Suppressor macrophage treated with lipopolysaccharide for 1 hour (primary cell): ENCODE measurements around the gene NMD3.
"Not testable (repeated sequence)": the region's sequence is repeated elsewhere in the genome, so short reads cannot be mapped to it uniquely, and the experiment has no call there.

Experiments
- DNase-seq, 3 donors: peaks; one replicate each; pipeline ENCODE4 v3.0.0-alpha.2; 2020 to 2022

Gene NMD3

DNA sequence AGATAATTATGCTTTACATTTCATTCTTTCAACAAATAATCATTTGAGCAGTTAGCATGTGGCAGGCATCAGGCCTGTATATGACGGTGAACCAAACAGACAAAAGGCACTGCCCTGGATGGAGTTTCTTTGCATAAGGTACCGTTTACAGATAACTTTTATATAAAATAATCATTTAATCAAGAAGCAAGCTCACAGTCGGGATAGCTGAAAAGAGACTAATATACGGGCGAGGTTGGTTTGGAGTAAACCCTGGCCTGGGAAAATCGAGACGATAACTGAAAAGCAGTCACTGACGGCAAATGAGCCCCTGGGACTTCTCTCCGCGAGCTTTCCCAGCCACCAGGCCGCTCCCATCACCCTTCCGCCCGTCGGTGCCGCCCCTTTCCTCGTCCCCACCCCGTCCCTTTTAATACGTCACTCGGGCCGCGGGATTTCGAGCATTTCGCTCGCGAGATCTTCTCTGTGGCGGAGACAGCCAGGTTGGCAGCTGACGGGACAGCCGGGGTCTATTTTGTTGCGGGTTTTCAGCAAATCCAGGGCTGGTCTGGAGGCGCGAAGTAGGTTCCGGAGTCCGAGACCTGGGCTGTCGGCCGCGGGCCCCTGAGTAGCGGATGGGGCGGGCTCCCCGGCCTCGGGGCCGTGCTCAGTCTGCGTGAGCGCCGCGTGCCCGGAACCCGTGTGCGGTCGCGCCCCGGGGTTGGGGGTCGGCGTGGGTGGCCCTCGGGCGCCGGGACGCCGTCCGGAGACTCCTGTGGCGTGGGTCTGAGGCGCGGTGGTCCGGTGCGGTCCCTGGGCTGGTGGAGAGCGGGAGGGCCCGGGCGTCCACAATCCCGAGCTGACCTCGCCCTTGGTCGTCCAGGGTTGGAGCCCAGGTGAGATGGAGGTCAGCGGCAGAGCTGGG lies at the start of gene NMD3:
NMD3 (plus strand) TSS at position 462 of the 904 bp plus-strand sequence. CDS start 703 bp downstream, outside the sequence.
- peak; percentile 97 to 98 (median 97) for DNase-seq

- DNase-seq = no peak
Measured at GRCh38 chr3:161171639-161172552, 49.2 kb upstream of the NMD3 start.

- no peak for DNase-seq
Measured at GRCh38 chr3:161175506-161175905, 45.6 kb upstream of the NMD3 start.

DNA sequence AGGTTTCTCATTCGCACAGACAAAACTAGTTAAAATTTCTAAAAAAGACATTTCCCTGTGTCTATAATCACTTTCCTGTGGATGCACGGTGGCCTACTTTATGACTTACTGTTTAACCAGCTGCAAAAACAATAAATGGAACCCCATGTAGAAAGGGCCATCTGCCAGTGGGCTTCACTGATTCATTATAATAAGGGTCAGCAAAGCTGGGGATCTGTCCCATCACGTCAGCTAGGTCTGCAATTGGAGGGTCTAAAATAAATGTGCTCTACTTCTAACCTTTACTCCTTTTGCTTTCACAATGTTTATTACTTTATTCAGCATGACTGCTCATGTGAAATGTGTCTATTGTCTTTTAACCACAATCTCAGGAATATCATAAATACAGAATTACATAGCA lies 43.1 kb upstream of the NMD3 start:
- DNase-seq = no peak

DNA sequence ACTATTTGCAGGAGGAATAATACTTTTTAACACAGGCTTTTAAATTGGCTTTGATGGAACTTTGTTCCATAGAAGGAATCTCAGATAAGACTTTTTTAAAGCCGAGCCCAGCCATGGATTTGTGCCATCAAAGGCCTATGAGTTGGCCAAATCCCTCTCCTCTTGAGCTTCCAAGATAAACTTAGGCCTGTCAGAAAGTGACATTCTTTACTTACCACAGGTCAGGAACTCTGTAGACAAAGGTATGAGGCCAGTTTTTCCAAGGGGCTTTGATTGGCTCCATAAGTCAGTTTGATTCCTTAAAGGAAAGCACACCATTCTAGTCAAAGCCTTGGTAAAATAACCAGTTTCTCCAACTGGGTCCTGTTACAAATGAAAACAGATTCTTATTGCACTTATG lies 39.7 kb upstream of the NMD3 start:
- not testable (repeated sequence) for DNase-seq

DNA sequence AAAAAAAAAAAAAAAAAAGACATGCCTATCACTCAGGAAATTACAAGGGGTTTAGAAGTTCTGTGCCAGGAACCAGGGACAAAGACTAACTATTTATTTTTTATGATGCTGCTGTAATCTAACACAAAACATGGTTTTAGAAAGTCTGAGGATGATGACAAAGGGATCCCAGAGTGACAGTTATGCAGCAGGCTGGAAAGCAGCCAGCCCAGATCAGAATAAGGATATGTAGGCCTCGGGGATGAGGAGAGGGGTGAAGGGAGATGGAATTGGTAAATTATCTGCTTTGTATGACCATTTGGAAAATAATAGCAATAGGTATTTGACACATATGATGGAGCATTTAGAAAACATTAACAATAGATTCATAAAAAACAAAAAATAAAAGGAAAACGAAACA lies 34.1 kb upstream of the NMD3 start:
- no peak for DNase-seq

DNA sequence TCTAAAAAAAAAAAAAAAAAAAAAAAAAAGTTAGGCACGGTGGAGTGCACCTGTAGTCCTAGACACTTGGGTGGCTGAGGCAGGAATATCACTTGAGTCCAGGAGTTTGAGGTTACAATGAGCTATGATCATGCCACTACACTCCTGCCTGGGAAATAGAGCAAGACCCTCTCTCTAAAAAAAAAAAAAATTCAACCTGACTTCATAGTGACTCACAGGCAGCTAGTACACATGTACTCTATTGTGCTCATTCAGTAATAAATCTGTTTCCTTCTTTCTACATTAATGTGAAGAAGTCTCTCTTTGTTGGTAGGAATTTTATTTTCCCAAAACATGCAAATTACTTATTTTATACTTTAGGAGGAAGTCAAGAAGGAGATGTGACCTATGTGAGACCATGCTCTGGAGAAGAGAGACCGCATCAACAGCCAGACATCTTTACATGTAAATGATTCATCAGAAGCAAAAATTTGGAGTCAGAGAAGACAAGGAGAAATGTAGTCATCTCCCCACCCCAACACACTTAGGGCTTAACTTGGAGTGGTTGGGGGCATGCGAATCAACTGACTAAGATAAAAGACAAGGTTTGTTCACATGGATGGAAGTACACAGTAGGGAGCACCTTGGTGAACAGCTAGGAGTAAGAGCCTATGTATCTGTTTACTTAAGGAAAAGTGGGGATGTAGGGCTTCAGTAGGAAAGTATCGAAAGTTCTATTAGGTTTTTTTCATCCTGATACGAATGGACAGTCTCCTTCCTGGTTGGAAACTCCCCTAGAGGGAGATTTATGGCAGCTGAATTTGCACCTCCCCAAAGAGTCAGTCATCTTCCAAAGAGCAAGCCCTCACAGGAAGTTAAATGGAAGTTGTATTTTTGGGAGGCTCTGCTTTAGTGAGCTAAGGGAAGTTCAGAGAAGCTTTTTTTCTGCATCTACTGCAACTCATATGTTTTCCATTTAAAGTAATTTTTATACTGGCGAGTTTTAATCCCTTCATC lies 23.0 kb upstream of the NMD3 start:
- DNase-seq = peak; percentile 40 to 53 (median 53)

GRCh38 chr3:161199926-161200325 lies 21.2 kb upstream of the NMD3 start:
- peak; percentile 32 to 49 (median 48) for DNase-seq

DNA sequence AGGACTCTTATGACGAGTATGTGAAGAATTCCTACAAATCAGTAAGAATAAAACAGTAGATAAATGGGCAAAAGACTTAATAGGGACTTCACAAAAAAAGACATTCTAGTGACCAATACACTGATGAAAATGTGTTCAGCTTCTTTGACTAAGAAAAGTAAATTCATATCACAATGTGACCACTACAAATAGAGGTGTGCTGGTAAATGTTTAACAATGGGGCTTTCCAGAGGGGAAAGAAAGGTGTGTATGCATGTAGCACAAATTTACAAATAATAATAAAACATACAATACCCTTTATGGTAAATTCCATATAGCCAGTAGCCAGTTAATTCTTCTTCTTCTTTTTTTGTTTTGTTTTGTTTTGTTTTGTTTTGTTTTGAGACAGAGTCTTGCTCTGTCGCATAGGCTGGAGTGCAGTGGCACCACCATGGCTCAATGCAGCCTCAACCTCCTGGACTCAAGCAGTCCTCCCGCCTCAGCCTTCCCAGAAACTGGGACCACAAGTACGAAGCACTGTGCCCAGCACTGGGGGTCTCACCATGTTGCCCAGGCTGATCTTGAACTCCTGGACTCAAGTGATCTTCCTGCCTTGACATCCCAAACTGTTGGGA lies 17.5 kb upstream of the NMD3 start:
- DNase-seq = no peak

GRCh38 chr3:161208931-161209330 lies 12.2 kb upstream of the NMD3 start:
- DNase-seq = no peak

DNA sequence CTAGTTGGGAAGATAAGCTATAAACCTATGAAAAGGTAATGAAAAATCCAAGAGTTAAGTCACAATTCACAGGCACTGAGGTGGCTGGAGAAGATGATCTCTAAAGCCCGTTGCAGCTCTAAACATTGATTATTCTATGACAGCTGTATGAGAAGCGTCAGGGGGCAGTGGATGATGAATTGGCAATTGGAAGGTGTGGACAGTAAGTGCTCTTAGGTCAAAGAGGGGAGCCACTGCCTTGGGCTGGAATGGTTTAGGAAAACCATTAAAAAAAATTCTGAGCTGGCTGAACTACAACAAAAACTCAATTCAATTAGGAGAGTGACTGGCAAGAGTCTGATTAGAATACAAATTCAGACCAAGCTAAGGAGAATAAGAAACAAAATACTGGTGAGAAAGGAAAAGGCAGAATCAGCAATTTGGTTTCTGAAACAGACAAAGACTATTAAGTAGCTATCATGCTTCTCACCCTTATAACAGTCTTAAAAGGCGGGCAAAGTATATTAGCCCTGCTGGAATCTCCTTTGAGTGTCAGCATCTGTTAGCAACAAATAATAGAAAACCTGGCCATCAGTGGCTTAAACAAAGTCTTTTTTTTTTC lies 8.8 kb upstream of the NMD3 start:
- DNase-seq = no peak

GRCh38 chr3:161212906-161213305 lies 8.2 kb upstream of the NMD3 start:
- DNase-seq = peak; percentile 38 to 51 (median 47)

DNA sequence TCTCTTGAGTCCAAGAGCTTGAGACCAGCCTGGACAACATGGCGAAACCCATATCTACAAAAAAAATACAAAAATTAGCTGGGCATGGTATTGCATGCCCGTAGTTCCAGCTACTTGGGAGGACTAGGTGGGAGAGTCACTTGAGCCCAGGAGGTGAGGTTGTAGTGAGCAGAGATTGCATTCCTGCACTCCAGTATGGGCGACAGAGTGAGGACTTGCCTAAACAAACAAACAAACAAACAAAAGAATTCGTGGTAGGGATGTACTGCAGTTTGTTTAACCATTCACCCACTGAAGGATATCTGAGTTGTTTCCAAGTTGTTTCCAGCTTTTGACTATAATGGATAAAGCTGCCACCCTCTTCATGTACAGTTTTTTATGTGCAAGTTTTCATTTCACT lies 7.5 kb upstream of the NMD3 start:
- no peak for DNase-seq

GRCh38 chr3:161215185-161215584 lies 5.9 kb upstream of the NMD3 start:
- DNase-seq = peak; percentile 28 to 53 (median 41)

GRCh38 chr3:161217496-161217895 lies 3.6 kb upstream of the NMD3 start:
- peak; percentile 63 to 76 (median 64) for DNase-seq

GRCh38 chr3:161219495-161219894 lies 1.6 kb upstream of the NMD3 start:
- no peak for DNase-seq

GRCh38 chr3:161221806-161222600 lies 892 bp downstream of the NMD3 start:
- DNase-seq = peak; percentile 60 to 64 (median 63)

GRCh38 chr3:161222662-161223061 lies 1.6 kb downstream of the NMD3 start:
- DNase-seq = no peak

DNA sequence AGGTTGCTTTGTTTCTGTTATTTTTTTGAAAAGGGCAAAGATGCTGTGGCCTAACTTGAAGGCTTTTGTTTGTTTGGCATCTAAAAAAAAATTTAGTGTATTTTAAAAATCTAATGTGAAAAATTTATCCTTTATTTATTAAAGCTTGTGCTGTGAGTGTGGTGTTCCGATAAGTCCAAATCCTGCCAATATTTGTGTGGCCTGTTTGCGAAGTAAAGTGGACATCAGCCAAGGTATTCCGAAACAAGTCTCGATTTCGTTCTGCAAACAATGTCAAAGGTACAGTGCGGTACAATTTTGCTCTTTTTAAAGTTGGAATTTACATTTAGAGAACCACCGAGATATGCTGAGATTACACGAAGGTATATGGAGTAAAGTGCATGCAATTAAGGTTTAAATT lies 3.7 kb downstream of the NMD3 start:
- no peak for DNase-seq

GRCh38 chr3:161230621-161231171 lies 9.6 kb downstream of the NMD3 start:
- no peak for DNase-seq
